OCI-LY1 (cell line): Measurements from ENCODE around the gene ARHGAP25.

Experiments
- CTCF ChIP-seq: fragments of 200-600 bp; sonication (generic), shearing (Covaris generic); IDR thresholded peaks from 2 replicates; pipeline ENCODE4 v1.5.1; 2017; ENCODE audit warnings: mild to moderate bottlenecking, antibody characterized with exemption, low read length, moderate library complexity, mixed read lengths
- EZH2 ChIP-seq: fragments of 200-600 bp; sonication (generic), shearing (Covaris generic); IDR thresholded peaks from 2 replicates; pipeline ENCODE4 v1.8.0; 2017; ENCODE audit warnings: borderline replicate concordance, mixed run types, mild to moderate bottlenecking, antibody characterized with exemption, low read length, moderate library complexity, mixed read lengths

- TF ChIP-seq CTCF: no peak
- no peak for TF ChIP-seq EZH2
Measured at GRCh38 chr2:68710756-68711155, 23.9 kb upstream of the ARHGAP25 start.
